ENCODE data around the gene ZCCHC7.
"Not testable (repeated sequence)": the region's sequence is repeated elsewhere in the genome, so short reads cannot be mapped to it uniquely, and the experiment has no call there.

ZCCHC7 gene

GRCh38 chr9:37119907-37120842 is at the start of gene ZCCHC7:
Gene ZCCHC7, plus strand, starts transcription at chr9:37120574.
- peak; percentile 96 for DNase-seq

- DNase-seq: not testable (repeated sequence)
Measured at GRCh38 chr9:37074790-37075189, 45.6 kb upstream of the ZCCHC7 start.

GRCh38 chr9:37079370-37080164 is 40.8 kb upstream of the ZCCHC7 start:
- peak; percentile 91 for DNase-seq

- not testable (repeated sequence) for DNase-seq
Measured at GRCh38 chr9:37080165-37080628, 40.2 kb upstream of the ZCCHC7 start.

GRCh38 chr9:37081507-37081906 is 38.9 kb upstream of the ZCCHC7 start:
- DNase-seq: not testable (repeated sequence)

- no peak for DNase-seq
Measured at GRCh38 chr9:37082214-37082765, 38.1 kb upstream of the ZCCHC7 start.

- DNase-seq: no peak
Measured at GRCh38 chr9:37083654-37084053, 36.7 kb upstream of the ZCCHC7 start.

GRCh38 chr9:37085233-37085632 is 35.1 kb upstream of the ZCCHC7 start:
- no peak for DNase-seq

GRCh38 chr9:37092714-37093295 is 27.6 kb upstream of the ZCCHC7 start:
- not testable (repeated sequence) for DNase-seq

- DNase-seq: no peak
Measured at GRCh38 chr9:37094751-37095150, 25.6 kb upstream of the ZCCHC7 start.

- DNase-seq: no peak
Measured at GRCh38 chr9:37096628-37097027, 23.7 kb upstream of the ZCCHC7 start.

- no peak for DNase-seq
Measured at GRCh38 chr9:37097294-37097693, 23.1 kb upstream of the ZCCHC7 start.

- no peak for DNase-seq
Measured at GRCh38 chr9:37100327-37100726, 20.0 kb upstream of the ZCCHC7 start.

GRCh38 chr9:37100741-37101140 is 19.6 kb upstream of the ZCCHC7 start:
- no peak for DNase-seq

GRCh38 chr9:37102486-37102885 is 17.9 kb upstream of the ZCCHC7 start:
- no peak for DNase-seq

GRCh38 chr9:37104183-37104889 is 16.0 kb upstream of the ZCCHC7 start:
- DNase-seq: peak; percentile 14

GRCh38 chr9:37105234-37105633 is 15.1 kb upstream of the ZCCHC7 start:
- no peak for DNase-seq

GRCh38 chr9:37107701-37108100 is 12.7 kb upstream of the ZCCHC7 start:
- no peak for DNase-seq

- DNase-seq: not testable (repeated sequence)
Measured at GRCh38 chr9:37114442-37114841, 5.9 kb upstream of the ZCCHC7 start.

- DNase-seq: no peak
Measured at GRCh38 chr9:37117956-37118355, 2.4 kb upstream of the ZCCHC7 start.

- DNase-seq: no peak
Measured at GRCh38 chr9:37119360-37119759, 1.0 kb upstream of the ZCCHC7 start.

GRCh38 chr9:37120843-37121335 is 515 bp downstream of the ZCCHC7 start:
- not testable (repeated sequence) for DNase-seq
